ENCODE results near the gene DNASE1L3. TPM values are rescaled to one million over a fixed set of nuclear protein-coding genes. Genes with fewer than 3 reads are reported as not detected.

DNASE1L3 gene
- total and polyA plus RNA-seq, 4 donors = 76.1 to 201 (median 128) TPM

DNA sequence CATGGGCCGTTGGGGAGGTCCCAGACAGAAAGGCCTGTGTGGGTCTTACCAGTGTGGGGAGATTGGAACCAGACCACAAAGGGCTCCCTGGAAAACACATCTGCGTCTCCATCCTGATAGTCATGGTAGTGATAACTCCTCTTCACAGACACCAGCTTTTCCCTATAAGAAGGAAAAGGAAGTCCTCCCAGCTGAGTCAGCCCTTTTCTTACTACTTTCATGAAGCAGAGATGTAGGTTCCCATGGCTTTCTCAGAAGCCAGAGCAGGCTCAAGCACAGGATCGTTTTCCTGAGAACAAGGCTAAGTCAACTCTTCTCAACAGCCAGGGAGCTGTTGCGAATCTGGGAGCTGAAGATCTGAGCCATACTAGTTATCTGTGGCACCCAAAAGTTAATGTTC is 6.1 kb downstream of the DNASE1L3 start:
- no peaks in the 10 kb centered on the region for H3K9me3 ChIP-seq (ENCODE audit: control insufficient read depth in 4 of 4, low read length in 3 of 4)
- no peaks in the 10 kb centered on the region for H3K27me3 ChIP-seq (ENCODE audit: control insufficient read depth in 4 of 4, insufficient read depth in 4 of 4, low read length in 3 of 4)
- no peak for DNase-seq (ENCODE audit: low spot score)
- TF ChIP-seq HNF4A (conservative IDR thresholded peaks at IDR 0.05) (no peak), ATF3 (IDR thresholded peaks at IDR 0.05) (no peak), SP1 (IDR thresholded peaks at IDR 0.05) (no peak), GABPA (IDR thresholded peaks at IDR 0.05 in 1 of 2, conservative IDR thresholded peaks at IDR 0.05 in 1 of 2) (no peak), FOXA1 (IDR thresholded peaks at IDR 0.05) (no peak), RXRA (IDR thresholded peaks at IDR 0.05) (no peak)
- no peak overlapping the region for H3K9ac ChIP-seq (ENCODE audit: low read depth in 1 of 2, low read length in 2 of 2)
- no peaks in the 10 kb centered on the region for H3K36me3 ChIP-seq (ENCODE audit: control insufficient read depth in 4 of 4, insufficient read depth in 3 of 4, low read depth in 1 of 4, low read length in 3 of 4)
- 88% methylated on average over 4 of the region's 4 CpGs for WGBS
- peaks cover 2 to 25% (median 12%) of the 10 kb centered on the region in 4 donors for H3K4me1 ChIP-seq (ENCODE audit: control insufficient read depth in 4 of 4, insufficient read depth in 4 of 4, low read length in 3 of 4)
- H3K27ac ChIP-seq (ENCODE audit: low read depth in 1 of 2, low read length in 2 of 2) = no peak overlapping the region
- no peak overlapping the region for H3K4me3 ChIP-seq (ENCODE audit: low read depth in 1 of 3, low read length in 3 of 3)

DNA sequence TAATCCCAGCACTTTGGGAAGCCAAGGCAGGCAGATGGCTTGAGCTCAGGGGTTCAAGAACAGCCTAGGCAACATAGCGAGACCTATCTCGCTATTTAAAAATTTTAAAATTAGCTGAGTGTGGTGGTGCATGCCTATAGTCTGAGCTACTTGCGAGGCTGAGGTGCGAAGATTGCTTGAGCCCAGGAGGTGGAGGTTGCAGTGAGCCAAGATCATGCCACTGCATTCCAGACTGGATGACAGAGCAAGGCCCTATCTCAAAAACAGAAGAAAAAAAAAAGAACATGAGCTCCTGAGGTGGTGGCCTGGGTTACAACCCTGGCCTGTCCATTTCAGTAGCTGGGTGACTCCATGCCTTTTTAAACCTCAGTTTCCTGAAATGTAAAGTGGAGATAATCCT is 7.2 kb downstream of the DNASE1L3 start:
- Histone ChIP-seq H3K36me3 (ENCODE audit: control insufficient read depth in 4 of 4, insufficient read depth in 3 of 4, low read depth in 1 of 4, low read length in 3 of 4) (no peaks in the 10 kb centered on the region), H3K9me3 (ENCODE audit: control insufficient read depth in 4 of 4, low read length in 3 of 4) (no peaks in the 10 kb centered on the region), H3K9ac (ENCODE audit: low read depth in 1 of 2, low read length in 2 of 2) (no peak overlapping the region), H3K4me3 (ENCODE audit: low read depth in 1 of 3, low read length in 3 of 3) (no peak overlapping the region), H3K27me3 (ENCODE audit: control insufficient read depth in 4 of 4, insufficient read depth in 4 of 4, low read length in 3 of 4) (no peaks in the 10 kb centered on the region), H3K27ac (ENCODE audit: low read depth in 1 of 2, low read length in 2 of 2) (no peak overlapping the region), H3K4me1 (ENCODE audit: control insufficient read depth in 4 of 4, insufficient read depth in 4 of 4, low read length in 3 of 4) (peaks cover 2 to 25% (median 12%) of the 10 kb centered on the region in 4 donors)
- 97% methylated on average over 4 of the region's 4 CpGs for WGBS
- no peak for DNase-seq (ENCODE audit: low spot score)
- TF ChIP-seq HNF4G (IDR thresholded peaks at IDR 0.05) (no peak), HNF4A (conservative IDR thresholded peaks at IDR 0.05) (no peak), CTCF (IDR thresholded peaks at IDR 0.05; ENCODE audit: low read depth, low read length, missing input control) (no peak), JUND (IDR thresholded peaks at IDR 0.05) (no peak), FOXA1 (IDR thresholded peaks at IDR 0.05) (no peak), YY1 (IDR thresholded peaks at IDR 0.05) (no peak), RXRA (IDR thresholded peaks at IDR 0.05) (no peak)

GRCh38 chr3:58202917-58203360 is 7.8 kb downstream of the DNASE1L3 start:
- H3K4me3 ChIP-seq (ENCODE audit: low read depth in 1 of 3, low read length in 3 of 3) = no peak overlapping the region
- WGBS = 84% methylated on average over 9 of the region's 9 CpGs
- no peaks in the 10 kb centered on the region for H3K36me3 ChIP-seq (ENCODE audit: control insufficient read depth in 4 of 4, insufficient read depth in 3 of 4, low read depth in 1 of 4, low read length in 3 of 4)
- DNase-seq (ENCODE audit: low spot score) = no peak
- no peaks in the 10 kb centered on the region for H3K27me3 ChIP-seq (ENCODE audit: control insufficient read depth in 4 of 4, insufficient read depth in 4 of 4, low read length in 3 of 4)
- TF ChIP-seq JUND (IDR thresholded peaks at IDR 0.05) = no peak
- TF ChIP-seq, protein P1, sequence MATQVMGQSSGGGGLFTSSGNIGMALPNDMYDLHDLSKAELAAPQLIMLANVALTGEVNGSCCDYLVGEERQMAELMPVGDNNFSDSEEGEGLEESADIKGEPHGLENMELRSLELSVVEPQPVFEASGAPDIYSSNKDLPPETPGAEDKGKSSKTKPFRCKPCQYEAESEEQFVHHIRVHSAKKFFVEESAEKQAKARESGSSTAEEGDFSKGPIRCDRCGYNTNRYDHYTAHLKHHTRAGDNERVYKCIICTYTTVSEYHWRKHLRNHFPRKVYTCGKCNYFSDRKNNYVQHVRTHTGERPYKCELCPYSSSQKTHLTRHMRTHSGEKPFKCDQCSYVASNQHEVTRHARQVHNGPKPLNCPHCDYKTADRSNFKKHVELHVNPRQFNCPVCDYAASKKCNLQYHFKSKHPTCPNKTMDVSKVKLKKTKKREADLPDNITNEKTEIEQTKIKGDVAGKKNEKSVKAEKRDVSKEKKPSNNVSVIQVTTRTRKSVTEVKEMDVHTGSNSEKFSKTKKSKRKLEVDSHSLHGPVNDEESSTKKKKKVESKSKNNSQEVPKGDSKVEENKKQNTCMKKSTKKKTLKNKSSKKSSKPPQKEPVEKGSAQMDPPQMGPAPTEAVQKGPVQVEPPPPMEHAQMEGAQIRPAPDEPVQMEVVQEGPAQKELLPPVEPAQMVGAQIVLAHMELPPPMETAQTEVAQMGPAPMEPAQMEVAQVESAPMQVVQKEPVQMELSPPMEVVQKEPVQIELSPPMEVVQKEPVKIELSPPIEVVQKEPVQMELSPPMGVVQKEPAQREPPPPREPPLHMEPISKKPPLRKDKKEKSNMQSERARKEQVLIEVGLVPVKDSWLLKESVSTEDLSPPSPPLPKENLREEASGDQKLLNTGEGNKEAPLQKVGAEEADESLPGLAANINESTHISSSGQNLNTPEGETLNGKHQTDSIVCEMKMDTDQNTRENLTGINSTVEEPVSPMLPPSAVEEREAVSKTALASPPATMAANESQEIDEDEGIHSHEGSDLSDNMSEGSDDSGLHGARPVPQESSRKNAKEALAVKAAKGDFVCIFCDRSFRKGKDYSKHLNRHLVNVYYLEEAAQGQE (IDR thresholded peaks at IDR 0.05) = no peak
- no peak for TF ChIP-seq YY1 (IDR thresholded peaks at IDR 0.05)
- no peak for TF ChIP-seq GABPA (IDR thresholded peaks at IDR 0.05 in 1 of 2, conservative IDR thresholded peaks at IDR 0.05 in 1 of 2)
- no peak for TF ChIP-seq EGR1 (IDR thresholded peaks at IDR 0.05; ENCODE audit: low read depth in 2 of 2)
- no peak for TF ChIP-seq RAD21 (IDR thresholded peaks at IDR 0.05)
- no peak overlapping the region for H3K9ac ChIP-seq (ENCODE audit: low read depth in 1 of 2, low read length in 2 of 2)
- peaks cover 2 to 25% (median 14%) of the 10 kb centered on the region in 4 donors for H3K4me1 ChIP-seq (ENCODE audit: control insufficient read depth in 4 of 4, insufficient read depth in 4 of 4, low read length in 3 of 4)
- H3K9me3 ChIP-seq (ENCODE audit: control insufficient read depth in 4 of 4, low read length in 3 of 4) = no peaks in the 10 kb centered on the region
- H3K27ac ChIP-seq (ENCODE audit: low read depth in 1 of 2, low read length in 2 of 2) = no peak overlapping the region
